ENCODE measurements around the gene PARD3B.

The PARD3B gene

GRCh38 chr2:205193125-205193835 is 648.0 kb downstream of the PARD3B start:
- FAIRE-seq: no peak
- no peak for DNase-seq (ENCODE audit: insufficient read length, low spot score)
- TF ChIP-seq POU2F2 (IDR thresholded peaks at IDR 0.05; ENCODE audit: low read depth, low read length): no peak
- no peak for TF ChIP-seq SPI1 (IDR thresholded peaks at IDR 0.05; ENCODE audit: low read depth, low read length)
- no peak for TF ChIP-seq POLR2AphosphoS5 (IDR thresholded peaks at IDR 0.05; ENCODE audit: low read depth, low read length)
- TF ChIP-seq PAX5 (IDR thresholded peaks at IDR 0.05; ENCODE audit: insufficient read depth, low read length, severe bottlenecking): no peak
- no peak for TF ChIP-seq POLR2A (IDR thresholded peaks at IDR 0.05; ENCODE audit: low read depth, low read length)
- no peak for TF ChIP-seq TAF1 (IDR thresholded peaks at IDR 0.05; ENCODE audit: low read depth, low read length)

DNA sequence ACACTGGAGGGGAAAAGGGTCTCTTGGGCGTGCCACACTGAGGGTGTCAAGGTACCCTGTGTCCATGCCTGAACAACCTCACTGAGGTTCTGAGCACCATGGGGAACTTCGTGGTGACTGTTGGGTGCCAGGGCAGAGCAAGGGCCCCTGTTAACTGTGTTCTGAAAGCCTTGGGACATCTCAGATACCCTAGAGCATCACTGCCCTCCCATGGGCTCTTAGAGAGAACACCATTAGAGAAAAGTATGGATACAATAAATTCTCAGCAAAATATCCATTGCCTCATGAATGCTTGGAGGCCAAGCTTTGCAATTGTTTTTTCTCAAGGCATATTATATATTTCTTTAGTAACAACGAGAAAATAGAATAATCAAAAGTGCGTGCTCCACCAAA is 648.6 kb downstream of the PARD3B start:
- DNase-seq (ENCODE audit: insufficient read length, low spot score) (no peak), FAIRE-seq (no peak)
- TF ChIP-seq POU2F2 (IDR thresholded peaks at IDR 0.05; ENCODE audit: low read depth, low read length) (no peak), POLR2AphosphoS5 (IDR thresholded peaks at IDR 0.05; ENCODE audit: low read depth, low read length) (no peak), SPI1 (IDR thresholded peaks at IDR 0.05; ENCODE audit: low read depth, low read length) (no peak), TAF1 (IDR thresholded peaks at IDR 0.05; ENCODE audit: low read depth, low read length) (no peak), POLR2A (IDR thresholded peaks at IDR 0.05; ENCODE audit: low read depth, low read length) (no peak), PAX5 (IDR thresholded peaks at IDR 0.05; ENCODE audit: insufficient read depth, low read length, severe bottlenecking) (no peak)

GRCh38 chr2:205197468-205198139 is 652.3 kb downstream of the PARD3B start:
- no peak for FAIRE-seq
- TF ChIP-seq SPI1 (IDR thresholded peaks at IDR 0.05; ENCODE audit: low read depth, low read length) (no peak), POLR2AphosphoS5 (IDR thresholded peaks at IDR 0.05; ENCODE audit: low read depth, low read length) (no peak), POU2F2 (IDR thresholded peaks at IDR 0.05; ENCODE audit: low read depth, low read length) (no peak), TAF1 (IDR thresholded peaks at IDR 0.05; ENCODE audit: low read depth, low read length) (no peak), POLR2A (IDR thresholded peaks at IDR 0.05; ENCODE audit: low read depth, low read length) (no peak)
- no peak for DNase-seq (ENCODE audit: insufficient read length, low spot score)

- no peak for DNase-seq (ENCODE audit: insufficient read length, low spot score)
These were observed 652.9 kb downstream of the PARD3B start for GRCh38 chr2:205198140-205198525.

DNA sequence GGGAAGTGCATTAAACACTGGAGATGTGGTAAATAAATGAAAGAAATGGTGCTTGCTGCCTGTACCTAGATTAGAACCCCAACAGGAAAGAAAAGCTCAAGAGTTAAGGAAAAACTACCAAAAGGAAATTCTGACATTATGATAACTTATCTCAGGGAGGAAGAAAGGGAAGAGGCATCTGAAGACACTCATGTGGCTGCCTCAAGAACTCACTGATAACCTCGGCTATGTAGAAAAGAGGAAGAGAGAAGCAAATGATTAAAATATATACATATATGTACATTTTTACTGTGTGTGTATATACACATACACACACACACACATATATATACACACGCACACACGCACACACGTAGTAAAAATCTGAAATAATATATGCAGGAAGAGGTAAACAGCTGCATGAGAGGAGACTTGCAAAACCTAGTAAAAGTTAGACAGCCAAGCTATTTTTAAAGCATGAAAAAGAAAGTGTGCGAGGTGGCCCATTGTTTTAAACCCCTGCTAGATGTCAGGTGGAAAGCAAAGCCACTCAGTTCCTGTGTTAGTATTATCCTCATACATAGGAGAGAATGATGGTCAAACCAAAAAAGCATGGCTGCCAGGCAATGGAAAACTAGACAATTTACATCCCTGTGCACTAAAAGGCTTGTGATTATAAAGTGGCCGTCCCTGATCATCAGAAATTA is 654.0 kb downstream of the PARD3B start:
- FAIRE-seq (no peak), DNase-seq (ENCODE audit: insufficient read length, low spot score) (no peak)
- TF ChIP-seq PAX5 (IDR thresholded peaks at IDR 0.05; ENCODE audit: insufficient read depth, low read length, severe bottlenecking): no peak
- no peak for TF ChIP-seq POLR2A (IDR thresholded peaks at IDR 0.05; ENCODE audit: low read depth, low read length)
- TF ChIP-seq POU2F2 (IDR thresholded peaks at IDR 0.05; ENCODE audit: low read depth, low read length): no peak
- no peak for TF ChIP-seq TAF1 (IDR thresholded peaks at IDR 0.05; ENCODE audit: low read depth, low read length)
- no peak for TF ChIP-seq POLR2AphosphoS5 (IDR thresholded peaks at IDR 0.05; ENCODE audit: low read depth, low read length)
- TF ChIP-seq SPI1 (IDR thresholded peaks at IDR 0.05; ENCODE audit: low read depth, low read length): no peak

More at GRCh38 chr2:205198140-205198525, 652.9 kb downstream of the PARD3B start:
- no peak for TF ChIP-seq PAX5 (IDR thresholded peaks at IDR 0.05; ENCODE audit: insufficient read depth, low read length, severe bottlenecking)
- TF ChIP-seq POLR2A (IDR thresholded peaks at IDR 0.05; ENCODE audit: low read depth, low read length): no peak
- TF ChIP-seq SPI1 (IDR thresholded peaks at IDR 0.05; ENCODE audit: low read depth, low read length): no peak
- TF ChIP-seq POU2F2 (IDR thresholded peaks at IDR 0.05; ENCODE audit: low read depth, low read length): no peak
- no peak for TF ChIP-seq TAF1 (IDR thresholded peaks at IDR 0.05; ENCODE audit: low read depth, low read length)
- TF ChIP-seq POLR2AphosphoS5 (IDR thresholded peaks at IDR 0.05; ENCODE audit: low read depth, low read length): no peak
- no peak for FAIRE-seq

DNA sequence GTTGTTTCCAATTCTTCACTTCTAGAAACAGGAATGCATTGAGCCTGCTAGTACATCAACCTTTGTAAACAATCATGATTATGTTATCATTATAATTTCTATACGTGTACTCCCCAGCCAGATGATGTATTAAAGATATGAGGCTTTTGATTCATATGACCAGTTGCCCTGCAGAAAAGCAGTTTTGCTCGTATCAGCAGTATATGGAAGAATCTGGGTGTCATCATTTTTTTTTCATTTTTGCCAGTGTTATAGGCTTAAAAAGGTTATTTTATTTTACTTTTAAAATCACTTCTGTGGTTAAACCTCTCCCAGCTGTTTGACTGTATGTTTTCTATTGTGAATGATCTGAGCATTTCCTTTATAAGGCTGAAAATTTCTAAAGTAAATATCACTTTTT is 665.2 kb downstream of the PARD3B start:
- DNase-seq (ENCODE audit: insufficient read length, low spot score) (no peak), FAIRE-seq (no peak)

DNA sequence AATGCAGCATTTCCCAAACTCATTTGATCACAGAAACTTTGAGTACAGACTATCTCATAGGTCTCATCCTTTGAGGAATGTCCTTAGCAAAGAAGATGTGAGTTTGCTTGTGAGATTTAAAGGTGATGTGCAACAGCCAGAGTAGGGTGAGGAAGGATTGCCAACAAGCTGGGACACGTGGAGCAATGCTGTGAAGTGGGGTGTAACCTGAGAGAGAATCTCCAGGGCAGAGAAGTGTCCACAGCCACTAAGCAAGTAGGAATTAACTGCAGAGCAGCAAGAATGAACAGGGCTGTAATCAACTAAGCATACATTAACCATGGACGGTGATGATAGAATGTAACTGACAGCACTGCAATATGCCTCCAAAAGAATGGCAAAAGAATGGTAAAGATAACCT is 667.1 kb downstream of the PARD3B start:
- FAIRE-seq: no peak
- no peak for TF ChIP-seq TAF1 (IDR thresholded peaks at IDR 0.05; ENCODE audit: low read depth, low read length)
- no peak for TF ChIP-seq POLR2A (IDR thresholded peaks at IDR 0.05; ENCODE audit: low read depth, low read length)
- TF ChIP-seq POLR2AphosphoS5 (IDR thresholded peaks at IDR 0.05; ENCODE audit: low read depth, low read length): no peak
- no peak for TF ChIP-seq SPI1 (IDR thresholded peaks at IDR 0.05; ENCODE audit: low read depth, low read length)
- no peak for TF ChIP-seq PAX5 (IDR thresholded peaks at IDR 0.05; ENCODE audit: insufficient read depth, low read length, severe bottlenecking)
- TF ChIP-seq POU2F2 (IDR thresholded peaks at IDR 0.05; ENCODE audit: low read depth, low read length): no peak
- DNase-seq (ENCODE audit: insufficient read length, low spot score): no peak

More for the DNA sequence above, 665.2 kb downstream of the PARD3B start:
- no peak for TF ChIP-seq TAF1 (IDR thresholded peaks at IDR 0.05; ENCODE audit: low read depth, low read length)
- no peak for TF ChIP-seq POLR2A (IDR thresholded peaks at IDR 0.05; ENCODE audit: low read depth, low read length)
- TF ChIP-seq POLR2AphosphoS5 (IDR thresholded peaks at IDR 0.05; ENCODE audit: low read depth, low read length): no peak
- TF ChIP-seq PAX5 (IDR thresholded peaks at IDR 0.05; ENCODE audit: insufficient read depth, low read length, severe bottlenecking): no peak
- no peak for TF ChIP-seq POU2F2 (IDR thresholded peaks at IDR 0.05; ENCODE audit: low read depth, low read length)
- no peak for TF ChIP-seq SPI1 (IDR thresholded peaks at IDR 0.05; ENCODE audit: low read depth, low read length)

DNA sequence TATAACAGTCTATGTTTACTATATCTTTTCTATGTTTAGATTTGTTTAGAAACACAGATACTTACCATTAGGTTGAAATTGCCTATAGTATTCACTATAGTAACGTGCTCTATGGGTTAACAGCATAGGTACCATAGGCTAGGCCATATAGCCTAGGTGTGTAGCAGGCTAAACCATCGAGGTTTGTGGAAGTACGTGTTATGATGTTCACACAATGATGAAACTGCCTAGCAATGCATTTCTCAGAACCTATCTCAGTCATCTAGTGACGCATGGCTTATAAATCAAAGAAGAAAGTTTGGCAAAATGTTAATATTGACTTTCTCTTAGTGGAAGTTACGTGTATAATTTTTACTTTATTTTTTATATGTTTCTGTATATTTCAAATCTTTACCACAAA is 670.8 kb downstream of the PARD3B start:
- TF ChIP-seq POLR2AphosphoS5 (IDR thresholded peaks at IDR 0.05; ENCODE audit: low read depth, low read length) (no peak), POLR2A (IDR thresholded peaks at IDR 0.05; ENCODE audit: low read depth, low read length) (no peak), SPI1 (IDR thresholded peaks at IDR 0.05; ENCODE audit: low read depth, low read length) (no peak)
- DNase-seq (ENCODE audit: insufficient read length, low spot score) (no peak), FAIRE-seq (no peak)

DNA sequence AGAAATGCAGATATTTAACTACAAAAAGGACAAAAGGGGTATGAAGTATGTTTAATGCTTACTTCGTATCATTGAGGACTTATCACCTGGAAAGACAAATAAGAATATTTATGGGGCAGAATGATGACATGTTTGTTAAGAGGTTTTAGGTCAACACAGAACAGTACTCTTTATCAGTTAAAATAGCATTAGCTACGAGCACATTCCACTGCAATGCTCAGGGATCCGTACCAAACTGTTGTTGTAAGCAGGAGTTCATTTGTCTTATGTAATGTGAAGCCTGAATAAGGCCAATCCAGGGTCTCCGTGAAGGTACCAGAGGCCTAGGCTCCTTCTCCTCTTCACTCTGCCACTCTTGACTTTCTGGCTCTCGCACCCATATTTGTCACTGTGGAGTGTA is 671.3 kb downstream of the PARD3B start:
- FAIRE-seq (no peak), DNase-seq (ENCODE audit: insufficient read length, low spot score) (no peak)

More for the DNA sequence above, 671.3 kb downstream of the PARD3B start:
- no peak for TF ChIP-seq TAF1 (IDR thresholded peaks at IDR 0.05; ENCODE audit: low read depth, low read length)
- TF ChIP-seq PAX5 (IDR thresholded peaks at IDR 0.05; ENCODE audit: insufficient read depth, low read length, severe bottlenecking): no peak
- TF ChIP-seq POLR2A (IDR thresholded peaks at IDR 0.05; ENCODE audit: low read depth, low read length): no peak
- no peak for TF ChIP-seq POU2F2 (IDR thresholded peaks at IDR 0.05; ENCODE audit: low read depth, low read length)
- no peak for TF ChIP-seq SPI1 (IDR thresholded peaks at IDR 0.05; ENCODE audit: low read depth, low read length)
- no peak for TF ChIP-seq POLR2AphosphoS5 (IDR thresholded peaks at IDR 0.05; ENCODE audit: low read depth, low read length)

Measured in GM12891 (cell line).